WTC11 (cell line): Measurements from ENCODE around the gene IRX2. TPM values are rescaled to one million over a fixed set of nuclear protein-coding genes. Genes with fewer than 3 reads are reported as not detected.

ENCODE experiments used
- ATAC-seq: fragments of 200-7000 bp; cut with Tn5 transposase; 2 replicates; pipeline ENCODE4 v1.10.0; 2021; ENCODE audit warnings: mild to moderate bottlenecking, moderate library complexity
- CTCF ChIA-PET: fragments of 300-600 bp; sonication (Branson Sonifier 250); formaldehyde crosslinking; loops from one replicate; lab custom pipeline; 2021; ENCODE audit warnings: antibody characterized with exemption; lab: Charles Lee
- POLR2A ChIA-PET: fragments of 350-600 bp; sonication (Branson Sonifier 250); formaldehyde crosslinking; loops from one replicate; lab custom pipeline; 2021; ENCODE audit warnings: antibody characterized with exemption; lab: Charles Lee
- DNase-seq: peaks from one replicate; pipeline ENCODE4 v3.0.0; 2021; ENCODE audit warnings: low spot score
- H3K27ac Mint-ChIP-seq: 2 replicates; pipeline ENCODE4 v1.8.0; 2021; ENCODE audit warnings: mixed read lengths
- H3K27me3 Mint-ChIP-seq: 2 replicates; pipeline ENCODE4 v1.8.0; 2021; ENCODE audit warnings: low read depth, mild to moderate bottlenecking, moderate library complexity, mixed read lengths
- H3K36me3 Mint-ChIP-seq: 2 replicates; pipeline ENCODE4 v1.8.0; 2021; ENCODE audit warnings: mixed read lengths
- H3K4me1 Mint-ChIP-seq: 2 replicates; pipeline ENCODE4 v1.8.0; 2022; ENCODE audit warnings: mixed read lengths
- H3K4me3 Mint-ChIP-seq: 2 replicates; pipeline ENCODE4 v1.8.0; 2021; ENCODE audit warnings: mild to moderate bottlenecking, moderate library complexity, mixed read lengths
- H3K9me3 Mint-ChIP-seq: 2 replicates; pipeline ENCODE4 v1.8.0; 2021; ENCODE audit warnings: mixed read lengths
- ATF2 ChIP-seq: sonication (generic); formaldehyde crosslinking; IDR thresholded peaks from 2 replicates; pipeline ENCODE4 v1.8.1; 2022; ENCODE audit warnings: low read depth, missing genetic modification reagents, borderline replicate concordance
- CDX4 ChIP-seq: fragments of 250-450 bp; sonication (Bioruptor Pico); IDR thresholded peaks from 2 replicates; pipeline ENCODE4 v1.9.0; 2021; ENCODE audit warnings: moderate library complexity, mild to moderate bottlenecking, inconsistent platforms, borderline replicate concordance
- ERG ChIP-seq: fragments of 250-450 bp; sonication (Bioruptor Pico); IDR thresholded peaks from 2 replicates; pipeline ENCODE4 v1.8.0; 2021; ENCODE audit warnings: mild to moderate bottlenecking
- GRHL2 ChIP-seq: fragments of 250-450 bp; sonication (Bioruptor Pico); IDR thresholded peaks from 2 replicates; pipeline ENCODE4 v1.8.0; 2022; ENCODE audit warnings: mild to moderate bottlenecking, moderate library complexity; ENCODE audit not compliant: insufficient replicate concordance, severe bottlenecking
- JAZF1 ChIP-seq: fragments of 250-450 bp; sonication (Bioruptor Pico); IDR thresholded peaks from 2 replicates; pipeline ENCODE4 v1.9.0; 2021; ENCODE audit warnings: moderate library complexity, mild to moderate bottlenecking, inconsistent platforms
- NFATC4 ChIP-seq: fragments of 250-450 bp; sonication (Bioruptor Pico); IDR thresholded peaks from 2 replicates; pipeline ENCODE4 v1.9.0; 2021; ENCODE audit warnings: mild to moderate bottlenecking
- RELA ChIP-seq: sonication (generic); formaldehyde crosslinking; IDR thresholded peaks from 2 replicates; pipeline ENCODE4 v1.8.1; 2022; ENCODE audit warnings: missing genetic modification reagents, mild to moderate bottlenecking, borderline replicate concordance
- ZNF317 ChIP-seq: sonication (generic); formaldehyde crosslinking; IDR thresholded peaks from 2 replicates; pipeline ENCODE4 v1.8.1; 2023; ENCODE audit warnings: low read depth, mild to moderate bottlenecking, moderate library complexity, missing genetic modification reagents, borderline replicate concordance
- total RNA-seq: library from RNA; stranded (reverse); gene quantifications from 3 replicates; pipeline ENCODE4 v1.2.3, GENCODE V29; 2021
- TF ChIP-seq, protein P1 (sequence below): sonication (generic); formaldehyde crosslinking; IDR thresholded peaks from 2 replicates; pipeline ENCODE4 v1.8.1; 2023; ENCODE audit warnings: mild to moderate bottlenecking, moderate library complexity, missing genetic modification reagents
- TF ChIP-seq, protein P2 (sequence below): sonication (generic); formaldehyde crosslinking; conservative IDR thresholded peaks from 2 replicates; pipeline ENCODE4 v1.8.1; 2023; ENCODE audit warnings: mild to moderate bottlenecking, low read depth, missing genetic modification reagents, moderate library complexity
- TF ChIP-seq, protein P3 (sequence below): sonication (generic); formaldehyde crosslinking; IDR thresholded peaks from 2 replicates; pipeline ENCODE4 v1.8.0; 2023; ENCODE audit warnings: missing genetic modification reagents
- TF ChIP-seq, protein P4 (sequence below): sonication (generic); formaldehyde crosslinking; IDR thresholded peaks from 2 replicates; pipeline ENCODE4 v1.8.0; 2022; ENCODE audit warnings: mild to moderate bottlenecking, missing genetic modification reagents

The IRX2 gene
- total RNA-seq, 1 experiment from 2014 or later, result 63.2 TPM

GRCh38 chr5:2739360-2740050 is 12.0 kb downstream of the IRX2 start (continued):
- no peak for TF ChIP-seq ATF2 (CRISPR knock-in tag)
- TF ChIP-seq ZNF317 (CRISPR knock-in tag), result no peak

GRCh38 chr5:2738700-2739359 is 12.6 kb downstream of the IRX2 start:
- H3K4me3 Mint-ChIP-seq, result peak overlapping the region; percentile 61
- peaks cover 91% of the 10 kb centered on the region for H3K27me3 Mint-ChIP-seq
- DNase-seq (peak; percentile 41), ATAC-seq (peak; percentile 7)
- ChIA-PET CTCF (interaction anchor here (0.7 to 1.2 kb wide), 4 partner anchors 11 to 1450 kb away, joined by 3 to 4 read pairs (median 3); no protein-coding TSS in a partner anchor), POLR2A (no interaction called here)
- H3K9me3 Mint-ChIP-seq, result no peaks in the 10 kb centered on the region
- no peak overlapping the region for H3K27ac Mint-ChIP-seq
- H3K4me1 Mint-ChIP-seq, result peaks cover 43% of the 10 kb centered on the region
- TF ChIP-seq GRHL2 (CRISPR knock-in tag), result no peak
- no peak for TF ChIP-seq ERG
- TF ChIP-seq, protein P1, sequence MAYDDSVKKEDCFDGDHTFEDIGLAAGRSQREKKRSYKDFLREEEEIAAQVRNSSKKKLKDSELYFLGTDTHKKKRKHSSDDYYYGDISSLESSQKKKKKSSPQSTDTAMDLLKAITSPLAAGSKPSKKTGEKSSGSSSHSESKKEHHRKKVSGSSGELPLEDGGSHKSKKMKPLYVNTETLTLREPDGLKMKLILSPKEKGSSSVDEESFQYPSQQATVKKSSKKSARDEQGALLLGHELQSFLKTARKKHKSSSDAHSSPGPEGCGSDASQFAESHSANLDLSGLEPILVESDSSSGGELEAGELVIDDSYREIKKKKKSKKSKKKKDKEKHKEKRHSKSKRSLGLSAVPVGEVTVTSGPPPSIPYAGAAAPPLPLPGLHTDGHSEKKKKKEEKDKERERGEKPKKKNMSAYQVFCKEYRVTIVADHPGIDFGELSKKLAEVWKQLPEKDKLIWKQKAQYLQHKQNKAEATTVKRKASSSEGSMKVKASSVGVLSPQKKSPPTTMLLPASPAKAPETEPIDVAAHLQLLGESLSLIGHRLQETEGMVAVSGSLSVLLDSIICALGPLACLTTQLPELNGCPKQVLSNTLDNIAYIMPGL (CRISPR knock-in tag), result peak; percentile 66; the same call in 1 of the 2 replicates
- no peak for TF ChIP-seq RELA (CRISPR knock-in tag)
- TF ChIP-seq, protein P2, sequence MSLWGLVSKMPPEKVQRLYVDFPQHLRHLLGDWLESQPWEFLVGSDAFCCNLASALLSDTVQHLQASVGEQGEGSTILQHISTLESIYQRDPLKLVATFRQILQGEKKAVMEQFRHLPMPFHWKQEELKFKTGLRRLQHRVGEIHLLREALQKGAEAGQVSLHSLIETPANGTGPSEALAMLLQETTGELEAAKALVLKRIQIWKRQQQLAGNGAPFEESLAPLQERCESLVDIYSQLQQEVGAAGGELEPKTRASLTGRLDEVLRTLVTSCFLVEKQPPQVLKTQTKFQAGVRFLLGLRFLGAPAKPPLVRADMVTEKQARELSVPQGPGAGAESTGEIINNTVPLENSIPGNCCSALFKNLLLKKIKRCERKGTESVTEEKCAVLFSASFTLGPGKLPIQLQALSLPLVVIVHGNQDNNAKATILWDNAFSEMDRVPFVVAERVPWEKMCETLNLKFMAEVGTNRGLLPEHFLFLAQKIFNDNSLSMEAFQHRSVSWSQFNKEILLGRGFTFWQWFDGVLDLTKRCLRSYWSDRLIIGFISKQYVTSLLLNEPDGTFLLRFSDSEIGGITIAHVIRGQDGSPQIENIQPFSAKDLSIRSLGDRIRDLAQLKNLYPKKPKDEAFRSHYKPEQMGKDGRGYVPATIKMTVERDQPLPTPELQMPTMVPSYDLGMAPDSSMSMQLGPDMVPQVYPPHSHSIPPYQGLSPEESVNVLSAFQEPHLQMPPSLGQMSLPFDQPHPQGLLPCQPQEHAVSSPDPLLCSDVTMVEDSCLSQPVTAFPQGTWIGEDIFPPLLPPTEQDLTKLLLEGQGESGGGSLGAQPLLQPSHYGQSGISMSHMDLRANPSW (CRISPR knock-in tag), result no peak
- TF ChIP-seq JAZF1 (CRISPR knock-in tag), result no peak
- TF ChIP-seq, protein P3, sequence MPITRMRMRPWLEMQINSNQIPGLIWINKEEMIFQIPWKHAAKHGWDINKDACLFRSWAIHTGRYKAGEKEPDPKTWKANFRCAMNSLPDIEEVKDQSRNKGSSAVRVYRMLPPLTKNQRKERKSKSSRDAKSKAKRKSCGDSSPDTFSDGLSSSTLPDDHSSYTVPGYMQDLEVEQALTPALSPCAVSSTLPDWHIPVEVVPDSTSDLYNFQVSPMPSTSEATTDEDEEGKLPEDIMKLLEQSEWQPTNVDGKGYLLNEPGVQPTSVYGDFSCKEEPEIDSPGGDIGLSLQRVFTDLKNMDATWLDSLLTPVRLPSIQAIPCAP, result no peak
- TF ChIP-seq NFATC4, result no peak
- TF ChIP-seq, protein P4, sequence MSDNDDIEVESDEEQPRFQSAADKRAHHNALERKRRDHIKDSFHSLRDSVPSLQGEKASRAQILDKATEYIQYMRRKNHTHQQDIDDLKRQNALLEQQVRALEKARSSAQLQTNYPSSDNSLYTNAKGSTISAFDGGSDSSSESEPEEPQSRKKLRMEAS (CRISPR knock-in tag), result peak; percentile 10; the same call in 1 of the 2 replicates
- no peak for TF ChIP-seq CDX4 (CRISPR knock-in tag)
- TF ChIP-seq, all 79 proteins: peak for 2
- H3K36me3 Mint-ChIP-seq, result no peaks in the 10 kb centered on the region
